ENCODE measurements around the gene RAMP2. TPM values are rescaled to one million over a fixed set of nuclear protein-coding genes. Genes with fewer than 3 reads are reported as not detected.

The RAMP2 gene
- total RNA-seq, 4 donors from 2014 or later: 51.3 to 90.6 (median 68.1) TPM

DNA sequence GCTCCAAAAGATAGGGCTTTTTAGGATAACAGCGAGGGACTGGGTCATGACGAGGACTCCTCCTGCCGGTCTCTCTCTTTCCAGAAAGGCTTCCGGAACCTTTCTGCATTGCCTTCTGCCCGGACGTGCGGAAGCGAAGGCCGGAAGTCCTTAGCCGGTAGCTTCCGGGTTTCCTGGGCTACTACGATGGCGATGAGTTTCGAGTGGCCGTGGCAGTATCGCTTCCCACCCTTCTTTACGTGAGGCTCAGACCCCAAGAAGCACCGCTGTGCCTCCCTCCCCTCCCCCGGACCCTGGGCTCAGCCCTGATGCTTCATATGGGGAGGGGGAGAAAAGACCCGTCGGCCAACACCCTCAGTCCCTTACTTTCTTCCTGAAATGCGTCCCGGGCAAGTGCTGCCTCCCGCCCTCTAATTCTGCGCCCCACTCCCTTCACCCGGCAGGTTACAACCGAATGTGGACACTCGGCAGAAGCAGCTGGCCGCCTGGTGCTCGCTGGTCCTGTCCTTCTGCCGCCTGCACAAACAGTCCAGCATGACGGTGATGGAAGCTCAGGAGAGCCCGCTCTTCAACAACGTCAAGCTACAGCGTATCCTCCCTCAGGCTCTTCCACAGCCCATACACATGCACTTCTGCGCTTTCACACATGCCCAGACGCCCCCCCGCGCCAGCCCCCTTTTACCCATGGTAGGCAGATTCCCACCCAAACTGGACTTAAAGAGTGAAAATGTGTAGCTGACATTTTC lies 12.4 kb downstream of the RAMP2 start, which contains the start of gene VPS25:
Gene VPS25 (plus strand): TSS at position 160 of the 746 bp plus-strand sequence. CDS start 27 bp downstream, at position 187.
- ATAC-seq (ENCODE audit: low FRiP score) (peak; percentile 90), DNase-seq (ENCODE audit: low spot score) (no peak)
- TF ChIP-seq CTCF (IDR thresholded peaks at IDR 0.05): no peak

GRCh38 chr17:42774066-42774745 lies 13.2 kb downstream of the RAMP2 start:
- ATAC-seq (ENCODE audit: low FRiP score) (no peak), DNase-seq (ENCODE audit: low spot score) (no peak)

DNA sequence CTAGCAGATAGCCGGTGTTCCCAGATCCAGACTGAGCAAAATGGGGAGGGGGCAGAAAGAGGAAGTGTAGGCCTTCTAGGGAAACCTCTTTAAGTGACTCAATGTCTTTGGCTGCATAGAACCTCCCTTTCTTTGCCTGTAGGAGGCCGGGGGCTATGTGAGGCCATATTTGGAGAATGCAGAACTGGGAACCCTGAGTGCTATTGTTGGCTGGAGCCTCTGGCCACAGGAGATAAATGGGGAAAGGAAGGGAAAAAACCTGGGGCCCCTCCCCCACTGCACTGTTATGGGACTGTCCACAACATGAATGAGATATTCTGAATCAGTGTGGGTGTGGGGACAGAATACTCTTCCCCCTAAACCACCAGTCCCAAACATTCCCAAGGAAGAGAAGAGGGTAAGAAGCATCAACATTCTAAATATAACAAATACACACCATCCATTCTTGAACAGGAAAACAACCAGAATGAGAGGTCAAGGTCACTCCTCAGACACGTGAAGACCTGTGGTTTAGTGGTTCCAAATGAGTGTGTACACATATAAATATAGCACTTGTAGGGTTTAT lies 14.6 kb downstream of the RAMP2 start:
- no peak for TF ChIP-seq CTCF (IDR thresholded peaks at IDR 0.05)
- DNase-seq (ENCODE audit: low spot score) (no peak), ATAC-seq (ENCODE audit: low FRiP score) (no peak)

More at GRCh38 chr17:42774066-42774745, 13.2 kb downstream of the RAMP2 start:
- TF ChIP-seq CTCF (IDR thresholded peaks at IDR 0.05): no peak

- TF ChIP-seq CTCF (IDR thresholded peaks at IDR 0.05): no peak
- ATAC-seq (ENCODE audit: low FRiP score) (no peak), DNase-seq (ENCODE audit: low spot score) (no peak)
These were observed 17.5 kb downstream of the RAMP2 start for GRCh38 chr17:42778570-42778969.

- no peak for TF ChIP-seq CTCF (IDR thresholded peaks at IDR 0.05)
- DNase-seq (ENCODE audit: low spot score) (no peak), ATAC-seq (ENCODE audit: low FRiP score) (no peak)
These were observed 18.4 kb downstream of the RAMP2 start for GRCh38 chr17:42779304-42779935.

- TF ChIP-seq CTCF (IDR thresholded peaks at IDR 0.05): no peak
- ATAC-seq (ENCODE audit: low FRiP score): peak; percentile 74
- DNase-seq (ENCODE audit: low spot score): no peak
These were observed 19.2 kb downstream of the RAMP2 start, which contains the start of gene WNK4 for GRCh38 chr17:42779936-42780850. TSS of gene WNK4 (plus strand) at chr17:42780610. CDS start at chr17:42780699, 89 bp downstream.

All from omental fat pad (tissue), 4 donors.